ENCODE measurements around the gene REC8. TPM values are rescaled to one million over a fixed set of nuclear protein-coding genes. Genes with fewer than 3 reads are reported as not detected.

The REC8 gene
- total RNA-seq, 1 donor from 2014 or later: 158 TPM

DNA sequence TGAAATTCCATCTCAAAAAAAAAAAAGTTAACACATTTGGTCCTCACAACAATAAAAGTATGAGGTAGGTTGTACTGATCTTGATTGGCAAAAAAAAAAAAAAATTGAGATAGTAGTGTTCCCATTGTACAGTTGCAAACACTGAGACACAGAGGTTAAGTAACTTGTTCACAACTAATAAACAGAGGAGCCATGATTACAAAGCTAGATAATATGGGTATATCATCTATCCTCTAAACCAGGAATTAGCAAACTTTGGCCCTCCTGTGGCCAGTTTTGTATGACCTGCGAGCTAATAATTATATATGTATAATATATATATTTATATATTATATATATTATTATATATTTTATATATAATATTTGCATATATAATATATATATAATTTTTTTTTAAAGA, 38.1 kb upstream of the REC8 start:
- no peak overlapping the region for H3K4me3 ChIP-seq (ENCODE audit: low read depth, low read length)
- no peak for DNase-seq (ENCODE audit: low read depth)
- no peak for TF ChIP-seq CTCF (conservative IDR thresholded peaks at IDR 0.05; ENCODE audit: low read depth, low read length)

DNA sequence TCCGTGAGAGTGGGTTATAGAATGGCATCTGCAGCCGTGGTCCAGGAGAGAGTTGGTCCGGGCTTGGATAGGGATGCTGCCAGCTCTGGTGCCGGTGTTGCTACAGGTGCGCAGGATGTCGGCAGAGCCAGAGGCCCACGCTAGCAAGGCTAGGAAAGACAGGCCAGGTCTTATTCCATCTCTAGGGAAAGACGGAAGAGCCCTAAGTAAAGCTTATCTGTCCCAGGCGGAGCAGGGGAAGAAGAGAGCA, 36.4 kb upstream of the REC8 start:
- TF ChIP-seq CTCF (conservative IDR thresholded peaks at IDR 0.05; ENCODE audit: low read depth, low read length): no peak
- H3K4me3 ChIP-seq (ENCODE audit: low read depth, low read length): peak overlapping the region; percentile 95
- DNase-seq (ENCODE audit: low read depth): no peak

DNA sequence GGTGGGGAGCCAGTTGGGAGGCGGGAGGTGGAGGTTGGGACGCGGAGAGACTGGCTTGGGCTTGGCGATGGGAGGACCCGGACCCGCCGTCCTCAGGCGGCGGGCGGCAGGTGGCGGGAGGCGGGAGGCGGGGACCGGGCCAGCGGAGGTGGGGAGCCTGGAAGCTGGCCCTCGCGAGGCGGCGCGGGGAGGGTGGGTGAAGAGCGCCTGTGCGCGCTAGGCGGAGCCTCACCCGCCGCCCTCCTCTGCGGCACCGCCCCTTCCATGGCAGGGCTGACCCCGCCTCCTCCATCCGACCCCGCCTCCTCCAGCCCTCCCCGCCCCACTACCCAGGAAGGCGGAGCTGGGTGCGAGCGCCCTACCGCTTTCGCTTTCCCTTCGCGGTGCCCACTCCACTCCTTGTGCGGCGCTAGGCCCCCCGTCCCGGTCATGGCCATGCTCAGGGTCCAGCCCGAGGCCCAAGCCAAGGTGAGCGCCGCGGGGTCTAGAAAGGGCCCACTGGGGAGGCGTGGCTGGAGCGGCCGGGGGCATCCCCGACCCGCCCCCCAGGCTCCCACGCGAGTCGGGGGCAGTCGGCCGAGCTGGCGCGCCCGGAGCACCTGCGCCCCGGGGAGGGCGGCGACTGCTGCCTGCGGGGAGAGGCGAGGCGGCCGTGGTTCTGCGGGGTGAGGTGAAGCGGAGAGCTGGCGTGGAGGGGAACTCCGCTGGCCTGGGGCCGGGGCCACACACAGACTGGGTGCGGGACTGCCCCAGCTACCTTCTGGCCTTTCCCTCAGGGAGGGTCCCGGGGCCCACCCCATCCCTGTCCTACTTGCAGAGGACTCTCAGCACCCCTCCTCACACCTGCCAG, 35.8 kb upstream of the REC8 start, which contains the start of gene PSME1:
Gene PSME1, plus strand, starts transcription at position 361 of the 850 bp plus-strand sequence. Its CDS starts 69 bp downstream, at position 430.
- TF ChIP-seq CTCF (conservative IDR thresholded peaks at IDR 0.05; ENCODE audit: low read depth, low read length): no peak
- H3K4me3 ChIP-seq (ENCODE audit: low read depth, low read length): peak within 1 kb of the TSS; percentile 95
- DNase-seq (ENCODE audit: low read depth): no peak

DNA sequence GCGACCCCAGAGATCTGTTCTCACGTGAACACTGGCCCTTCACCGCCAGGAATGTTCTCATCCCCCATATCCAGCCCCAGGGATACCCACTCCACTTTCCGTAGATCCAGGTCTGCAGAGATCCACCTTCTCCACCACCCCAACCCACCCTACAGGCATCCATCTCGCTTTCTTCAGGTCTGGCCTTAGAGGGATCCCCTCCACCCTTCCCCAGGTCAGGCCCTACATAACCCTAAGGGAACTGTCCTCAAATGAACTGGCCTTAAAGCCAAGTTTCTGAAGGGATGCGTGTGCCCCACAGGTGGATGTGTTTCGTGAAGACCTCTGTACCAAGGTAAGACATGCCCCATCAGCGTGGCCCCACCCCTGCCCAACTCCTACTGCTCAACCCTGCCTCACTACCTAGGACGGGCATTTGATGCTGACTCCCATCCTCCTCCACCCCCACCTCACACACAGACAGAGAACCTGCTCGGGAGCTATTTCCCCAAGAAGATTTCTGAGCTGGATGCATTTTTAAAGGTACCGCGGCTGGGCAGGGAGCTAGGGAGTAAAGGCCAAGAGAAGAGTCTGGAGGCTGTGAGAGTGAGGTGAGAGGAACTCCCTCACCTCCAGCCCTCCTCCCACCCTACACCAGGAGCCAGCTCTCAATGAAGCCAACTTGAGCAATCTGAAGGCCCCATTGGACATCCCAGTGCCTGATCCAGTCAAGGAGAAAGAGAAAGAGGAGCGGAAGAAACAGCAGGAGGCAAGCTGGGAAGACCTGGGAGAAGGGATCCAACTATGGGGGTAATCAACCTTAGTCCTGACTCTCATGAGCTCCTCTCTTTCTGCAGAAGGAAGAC, 35.0 kb upstream of the REC8 start:
- DNase-seq (ENCODE audit: low read depth): no peak
- TF ChIP-seq CTCF (conservative IDR thresholded peaks at IDR 0.05; ENCODE audit: low read depth, low read length): no peak
- peak overlapping the region; percentile 95 for H3K4me3 ChIP-seq (ENCODE audit: low read depth, low read length)

DNA sequence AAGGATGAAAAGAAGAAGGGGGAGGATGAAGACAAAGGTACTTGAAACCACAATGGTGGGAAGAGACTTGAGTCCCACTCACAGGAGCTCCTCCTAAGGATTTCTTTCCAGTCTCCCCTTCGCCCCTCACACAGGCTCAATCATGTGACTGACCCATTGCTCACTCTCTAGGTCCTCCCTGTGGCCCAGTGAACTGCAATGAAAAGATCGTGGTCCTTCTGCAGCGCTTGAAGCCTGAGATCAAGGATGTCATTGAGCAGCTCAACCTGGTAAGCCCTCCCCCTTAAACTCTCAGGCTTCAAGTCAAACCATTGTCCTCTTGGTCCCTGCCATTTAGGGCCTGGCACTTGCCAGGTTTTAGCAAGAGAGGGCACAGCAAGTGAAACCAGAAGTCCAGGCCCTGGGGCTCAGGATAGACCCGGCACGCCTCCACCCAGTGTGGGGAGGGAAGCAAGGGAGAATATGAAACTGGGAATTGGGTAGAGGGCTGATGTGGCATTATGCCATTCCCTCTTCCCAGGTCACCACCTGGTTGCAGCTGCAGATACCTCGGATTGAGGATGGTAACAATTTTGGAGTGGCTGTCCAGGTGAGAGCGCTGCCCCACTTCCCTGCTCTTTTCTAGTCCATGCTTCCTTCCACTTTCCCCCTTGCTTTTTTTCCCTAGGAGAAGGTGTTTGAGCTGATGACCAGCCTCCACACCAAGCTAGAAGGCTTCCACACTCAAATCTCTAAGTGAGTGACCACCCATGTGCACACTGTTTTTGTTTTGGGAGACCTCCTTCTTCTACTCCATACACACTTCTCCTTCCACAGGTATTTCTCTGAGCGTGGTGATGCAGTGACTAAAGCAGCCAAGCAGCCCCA, 34.1 kb upstream of the REC8 start:
- no peak for DNase-seq (ENCODE audit: low read depth)
- TF ChIP-seq CTCF (conservative IDR thresholded peaks at IDR 0.05; ENCODE audit: low read depth, low read length): no peak
- no peak overlapping the region for H3K4me3 ChIP-seq (ENCODE audit: low read depth, low read length)

GRCh38 chr14:24138396-24139271, 33.2 kb upstream of the REC8 start:
- no peak for DNase-seq (ENCODE audit: low read depth)
- no peak overlapping the region for H3K4me3 ChIP-seq (ENCODE audit: low read depth, low read length)
- no peak for TF ChIP-seq CTCF (conservative IDR thresholded peaks at IDR 0.05; ENCODE audit: low read depth, low read length)
